K562 (cell line): ENCODE measurements around the gene TMEM185B. TPM values are rescaled to one million over a fixed set of nuclear protein-coding genes. Genes with fewer than 3 reads are reported as not detected.

ENCODE experiments used
- ATAC-seq: fragments of 200-7000 bp; cut with Tn5 transposase; 3 replicates; pipeline ENCODE4 v1.9.1; 2020; ENCODE audit warnings: moderate library complexity
- BruUV-seq: library from RNA; stranded (reverse); fragments of 400-500 nt; replicated peaks from 2 replicates; lab custom pipeline; 2021; lab: Mats Ljungman, UMichigan
- CTCF ChIA-PET: fragments of 300-600 bp; formaldehyde crosslinking; extraction: SDS; loops from one replicate; lab custom pipeline; 2021; ENCODE audit warnings: low intra/inter-chr PET ratio; lab: Yijun Ruan, JAX
- POLR2A ChIA-PET: fragments of 300-600, 350-650 bp; sonication (Branson Sonifier 250); formaldehyde crosslinking; extraction: SDS; loops from one replicate; lab custom pipeline; 2021; ENCODE audit warnings: antibody characterized with exemption, inconsistent platforms; lab: Yijun Ruan, JAX
- DNase-seq, 4 experiments: peaks; one replicate each; pipeline versions ENCODE4 v3.0.0 to v3.0.0-alpha.2; 2011 to 2018; ENCODE audit warnings: low spot score in 3 of 4, mixed read lengths in 3 of 4; ENCODE audit errors: extremely low read depth in 1 of 4
- FAIRE-seq: peaks from 2 replicates; lab custom pipeline; 2011; peaks lifted over from hg19 to GRCh38; lab: Jason Lieb, UNC
- H2AFZ ChIP-seq: 2 replicates; pipeline ENCODE4 v1.6.0; 2011; ENCODE audit warnings: low read depth, low read length, control low read depth, inconsistent platforms
- H3K27ac ChIP-seq: fragments of 200-600 bp; 3 replicates; pipeline ENCODE4 v1.8.0; 2011; ENCODE audit warnings: low read depth, mild to moderate bottlenecking, control low read depth, inconsistent platforms, low read length, moderate library complexity, mixed read lengths; ENCODE audit errors: extremely low read depth
- H3K27me3 ChIP-seq, 2 experiments: fragments of 300-600 bp in 1 of 2; 2 replicates in 1 of 2; 3 replicates in 1 of 2; pipeline versions ENCODE4 v1.6.0 to v1.8.0; 2011; ENCODE audit warnings: inconsistent platforms in 2 of 2, low read length in 2 of 2, mild to moderate bottlenecking in 1 of 2, mixed read lengths in 1 of 2, moderate library complexity in 1 of 2; ENCODE audit not compliant: control insufficient read depth in 2 of 2, insufficient read depth in 2 of 2
- H3K36me3 ChIP-seq: fragments of 300-600 bp; 3 replicates; pipeline ENCODE4 v1.8.0; 2011; ENCODE audit warnings: mild to moderate bottlenecking, low read length, inconsistent platforms; ENCODE audit not compliant: control insufficient read depth, insufficient read depth
- H3K4me1 ChIP-seq, 2 experiments: fragments of 200-600 bp in 1 of 2; replicated peaks in 1 of 2; 2 replicates in 1 of 2; 3 replicates in 1 of 2; pipeline versions ENCODE4 v1.5.1 to v1.8.0; 2011; ENCODE audit warnings: inconsistent platforms in 2 of 2, low read length in 2 of 2, mild to moderate bottlenecking in 1 of 2, mixed read lengths in 1 of 2, moderate library complexity in 1 of 2; ENCODE audit not compliant: control insufficient read depth in 2 of 2, insufficient read depth in 2 of 2
- H3K4me2 ChIP-seq: 2 replicates; pipeline ENCODE4 v1.6.1; 2011; ENCODE audit warnings: low read length, control low read depth, inconsistent platforms, mixed read lengths; ENCODE audit not compliant: insufficient read depth
- H3K4me3 ChIP-seq: fragments of 200-600 bp; sonication (generic), shearing (Covaris generic); 2 replicates; pipeline ENCODE4 v1.5.1; 2016; ENCODE audit warnings: control low read depth, inconsistent platforms
- H3K79me2 ChIP-seq: fragments of 200-600 bp; 3 replicates; pipeline ENCODE4 v1.8.0; 2011; ENCODE audit warnings: low read length, inconsistent platforms; ENCODE audit not compliant: control insufficient read depth, insufficient read depth
- H3K9ac ChIP-seq, 2 experiments: 2 replicates each; pipeline versions ENCODE4 v1.6.0 to v1.6.1; 2011; ENCODE audit warnings: low read depth in 2 of 2, low read length in 2 of 2, control low read depth in 1 of 2, inconsistent platforms in 1 of 2, mild to moderate bottlenecking in 1 of 2, mixed read lengths in 1 of 2; ENCODE audit not compliant: insufficient read depth in 1 of 2
- H3K9me1 ChIP-seq: one replicate; pipeline ENCODE4 v1.6.0; 2011; ENCODE audit warnings: inconsistent platforms, mild to moderate bottlenecking, low read length, moderate library complexity; ENCODE audit not compliant: control insufficient read depth, insufficient read depth
- H3K9me3 ChIP-seq: replicated peaks from 2 replicates; pipeline ENCODE4 v1.5.1; 2011; ENCODE audit warnings: low read depth, low read length, inconsistent platforms; ENCODE audit not compliant: control insufficient read depth, insufficient read depth
- H4K20me1 ChIP-seq: replicated peaks from 2 replicates; pipeline ENCODE4 v1.6.1; 2011; ENCODE audit warnings: low read length, inconsistent platforms, mixed read lengths; ENCODE audit not compliant: control insufficient read depth, insufficient read depth
- CREBBP ChIP-seq: IDR thresholded peaks from one replicate; pipeline ENCODE4 v1.6.1; 2012; ENCODE audit warnings: low read depth, mild to moderate bottlenecking, control low read depth, inconsistent platforms, low read length
- SFPQ ChIP-seq: fragments of 200-400 bp; formaldehyde crosslinking; IDR thresholded peaks from 2 replicates; pipeline ENCODE4 v1.6.1; 2017; ENCODE audit warnings: mild to moderate bottlenecking, low read depth, low read length, moderate library complexity
- ZBTB49 ChIP-seq: sonication (generic); formaldehyde crosslinking; IDR thresholded peaks from 2 replicates; pipeline ENCODE4 v1.8.0; 2022; ENCODE audit warnings: missing genetic modification reagents, mild to moderate bottlenecking, borderline replicate concordance
- ZNF224 ChIP-seq: sonication (generic); formaldehyde crosslinking; IDR thresholded peaks from 2 replicates; pipeline ENCODE4 v1.8.0; 2022; ENCODE audit warnings: mild to moderate bottlenecking, missing genetic modification reagents
- ZNF239 ChIP-seq: fragments of 250-450 bp; sonication (Bioruptor Pico); IDR thresholded peaks from 2 replicates; pipeline ENCODE4 v1.4.0; 2020; ENCODE audit warnings: mild to moderate bottlenecking
- ZNF668 ChIP-seq: fragments of 250-450 bp; sonication (Bioruptor Pico); IDR thresholded peaks from 2 replicates; pipeline ENCODE4 v1.8.0; 2022; ENCODE audit warnings: mild to moderate bottlenecking, inconsistent platforms
- WGBS: fragments of 100-300 bp; shearing (Covaris generic); methylation state at CpG from one replicate; pipeline ENCODE4 v1.1.6; 2016; ENCODE audit warnings: low coverage, mixed read lengths; ENCODE audit not compliant: insufficient coverage; ENCODE audit errors: missing lambda C conversion rate; 5-methylcytosine and 5-hydroxymethylcytosine counted together
- in situ Hi-C: fragments of 300-500 bp; cut with MboI; formaldehyde crosslinking; loops from 4 replicates; pipeline ENCODE4 v1.15.0; 2018; ENCODE audit warnings: inconsistent platforms, mixed read lengths
- intact Hi-C: fragments of 100-400 bp; cut with micrococcal nuclease; formaldehyde crosslinking; loops from 2 replicates; pipeline ENCODE4 v1.14.2; 2022
- polyA plus RNA-seq, 8 experiments: library from polyadenylated mRNA; depleted of rRNA in 4 of 8; stranded (reverse) in 5 of 8; unstranded in 3 of 8; fragments of >200 nt; fragmentation: Nextera tagmentation in 2 of 8; fragmentation: Illumina TruSeq in 1 of 8; extraction: Ambion mirVana in 2 of 8; extraction: Trizol in 1 of 8; gene quantifications; 2 replicates each; pipeline versions ENCODE4 v1.2.1 to v1.2.3, GENCODE V29; 2011 to 2014; ENCODE audit warnings: inconsistent platforms in 1 of 8, missing spikeins in 1 of 8
- total RNA-seq, 7 experiments: library from RNA; depleted of rRNA in 6 of 7; stranded (reverse); fragments of >200 nt in 6 of 7; fragmentation: Illumina TruSeq in 2 of 7; extraction: Trizol in 2 of 7; gene quantifications; 2 replicates each; pipeline versions ENCODE4 v1.2.1 to v1.2.3, GENCODE V29; 2011 to 2021; ENCODE audit warnings: low replicate concordance in 1 of 7

The TMEM185B gene
- total and polyA plus RNA-seq, 9 of the 15 experiments (the other 6 are each of a cell fraction or from before 2014, with no cell fraction given): 2.9 to 28.2 (median 11.5) TPM

GRCh38 chr2:120250640-120251039 lies 27.4 kb upstream of the TMEM185B start:
- BruUV-seq: no TSS peak
- Histone ChIP-seq H3K9ac (no peak overlapping the region), H3K9me3 (no peaks in the 10 kb centered on the region), H3K36me3 (no peaks in the 10 kb centered on the region), H3K79me2 (peaks cover 26% of the 10 kb centered on the region), H3K4me2 (no peak overlapping the region), H3K4me1 (peaks cover 19 to 27% of the 10 kb centered on the region in 2 experiments), H3K4me3 (no peak overlapping the region), H3K9me1 (no peaks in the 10 kb centered on the region), H2AFZ (no peak overlapping the region), H3K27ac (no peak overlapping the region), H4K20me1 (no peaks in the 10 kb centered on the region; the same call in 1 of the 2 replicates), H3K27me3 (peaks cover 0 to 6% of the 10 kb centered on the region in 2 experiments; a peak in 3 of 5 replicates)
- CTCF ChIA-PET: no interaction called here
- in situ Hi-C loops (no loop called here), intact Hi-C loops (no loop called here)
- WGBS: 34% methylated on average over 4 of the region's 4 CpGs
- FAIRE-seq: no peak
- POLR2A ChIA-PET: interaction anchor here (0.6 to 3.5 kb wide), 3 partner anchors 11 to 23 kb away, joined by 3 to 15 read pairs (median 3); no protein-coding TSS in a partner anchor
- no peak for DNase-seq
- no peak for ATAC-seq
- TF ChIP-seq ZNF239 (CRISPR knock-in tag) (no peak), SFPQ (no peak), ZNF668 (CRISPR knock-in tag) (no peak), CREBBP (no peak), ZNF224 (CRISPR knock-in tag) (no peak), ZBTB49 (CRISPR knock-in tag) (no peak)
- TF ChIP-seq, all 486 proteins: peak for 0
